Thyroid gland (tissue), 4 donors: ENCODE results near the gene PWP2.
"Not testable (repeated sequence)": the region's sequence is repeated elsewhere in the genome, so short reads cannot be mapped to it uniquely, and the experiment has no call there.

Source experiments
- POLR2A ChIP-seq, 2 donors: fragments of 450-650 bp; IDR thresholded peaks; one replicate each; pipeline ENCODE4 v1.6.1; 2017; ENCODE audit warnings: antibody characterized with exemption in 2 of 2, mild to moderate bottlenecking in 2 of 2, moderate library complexity in 1 of 2
- TF ChIP-seq, protein P1 (sequence below), 6 experiments: fragments of 200-600 bp in 3 of 6; fragments of 450-650 bp in 3 of 6; sonication (generic) in 3 of 6; IDR thresholded peaks; one replicate each; pipeline ENCODE4 v1.5.1; 2016 to 2019; ENCODE audit warnings: antibody characterized with exemption in 6 of 6, mild to moderate bottlenecking in 2 of 6, inconsistent platforms in 1 of 6, moderate library complexity in 1 of 6

DNA sequence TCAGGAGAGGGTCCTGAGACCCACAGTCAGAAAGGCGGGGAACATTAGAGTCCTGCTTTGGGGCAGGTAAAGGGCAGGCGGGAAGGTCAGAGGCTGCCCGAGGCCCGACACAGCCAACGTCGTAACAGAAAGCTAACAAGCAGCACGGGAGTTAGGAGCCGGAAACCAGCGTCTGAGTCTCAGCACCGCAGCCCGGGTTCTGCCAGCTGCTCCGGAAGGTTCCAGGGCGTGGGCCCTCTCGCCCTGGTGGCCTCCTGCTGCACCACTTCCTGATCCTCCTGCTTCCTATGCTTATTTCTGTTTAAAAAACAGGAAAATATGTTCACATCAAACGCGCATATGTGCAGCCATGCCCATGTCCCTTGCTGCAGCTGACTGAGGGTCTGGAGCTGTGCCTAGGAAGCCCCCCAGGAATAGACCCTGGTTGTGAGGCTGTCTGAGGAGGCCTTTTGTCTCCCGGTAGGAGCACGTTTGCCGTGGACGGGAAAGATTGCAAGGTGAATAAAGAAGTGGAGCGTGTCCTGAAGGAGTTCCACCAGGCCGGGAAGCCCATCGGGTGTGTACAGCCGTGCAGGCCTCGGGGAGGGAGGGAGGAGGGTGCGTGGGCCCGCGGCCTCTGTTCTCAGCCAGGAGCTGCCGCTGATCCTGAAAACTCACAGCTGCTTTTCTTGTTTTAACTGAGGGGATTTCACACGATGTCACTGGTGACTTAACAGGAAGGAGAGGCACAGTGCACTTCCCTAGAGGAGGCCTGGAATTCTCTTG, 32.8 kb downstream of the PWP2 start:
- TF ChIP-seq, protein P1, sequence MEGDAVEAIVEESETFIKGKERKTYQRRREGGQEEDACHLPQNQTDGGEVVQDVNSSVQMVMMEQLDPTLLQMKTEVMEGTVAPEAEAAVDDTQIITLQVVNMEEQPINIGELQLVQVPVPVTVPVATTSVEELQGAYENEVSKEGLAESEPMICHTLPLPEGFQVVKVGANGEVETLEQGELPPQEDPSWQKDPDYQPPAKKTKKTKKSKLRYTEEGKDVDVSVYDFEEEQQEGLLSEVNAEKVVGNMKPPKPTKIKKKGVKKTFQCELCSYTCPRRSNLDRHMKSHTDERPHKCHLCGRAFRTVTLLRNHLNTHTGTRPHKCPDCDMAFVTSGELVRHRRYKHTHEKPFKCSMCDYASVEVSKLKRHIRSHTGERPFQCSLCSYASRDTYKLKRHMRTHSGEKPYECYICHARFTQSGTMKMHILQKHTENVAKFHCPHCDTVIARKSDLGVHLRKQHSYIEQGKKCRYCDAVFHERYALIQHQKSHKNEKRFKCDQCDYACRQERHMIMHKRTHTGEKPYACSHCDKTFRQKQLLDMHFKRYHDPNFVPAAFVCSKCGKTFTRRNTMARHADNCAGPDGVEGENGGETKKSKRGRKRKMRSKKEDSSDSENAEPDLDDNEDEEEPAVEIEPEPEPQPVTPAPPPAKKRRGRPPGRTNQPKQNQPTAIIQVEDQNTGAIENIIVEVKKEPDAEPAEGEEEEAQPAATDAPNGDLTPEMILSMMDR (IDR thresholded peaks at IDR 0.05): not testable (repeated sequence)
- not testable (repeated sequence) for TF ChIP-seq POLR2A (IDR thresholded peaks at IDR 0.05)
